Activated CD8-positive, alpha-beta memory T cell treated with anti-CD3 and anti-CD28 coated beads for 24 hours (primary cell): ENCODE data around the gene BTBD2.
"Not testable (repeated sequence)": the region's sequence is repeated elsewhere in the genome, so short reads cannot be mapped to it uniquely, and the experiment has no call there.

ENCODE experiments used
- DNase-seq: peaks from one replicate; pipeline ENCODE4 v3.0.0-alpha.2; 2020

Gene BTBD2

DNA sequence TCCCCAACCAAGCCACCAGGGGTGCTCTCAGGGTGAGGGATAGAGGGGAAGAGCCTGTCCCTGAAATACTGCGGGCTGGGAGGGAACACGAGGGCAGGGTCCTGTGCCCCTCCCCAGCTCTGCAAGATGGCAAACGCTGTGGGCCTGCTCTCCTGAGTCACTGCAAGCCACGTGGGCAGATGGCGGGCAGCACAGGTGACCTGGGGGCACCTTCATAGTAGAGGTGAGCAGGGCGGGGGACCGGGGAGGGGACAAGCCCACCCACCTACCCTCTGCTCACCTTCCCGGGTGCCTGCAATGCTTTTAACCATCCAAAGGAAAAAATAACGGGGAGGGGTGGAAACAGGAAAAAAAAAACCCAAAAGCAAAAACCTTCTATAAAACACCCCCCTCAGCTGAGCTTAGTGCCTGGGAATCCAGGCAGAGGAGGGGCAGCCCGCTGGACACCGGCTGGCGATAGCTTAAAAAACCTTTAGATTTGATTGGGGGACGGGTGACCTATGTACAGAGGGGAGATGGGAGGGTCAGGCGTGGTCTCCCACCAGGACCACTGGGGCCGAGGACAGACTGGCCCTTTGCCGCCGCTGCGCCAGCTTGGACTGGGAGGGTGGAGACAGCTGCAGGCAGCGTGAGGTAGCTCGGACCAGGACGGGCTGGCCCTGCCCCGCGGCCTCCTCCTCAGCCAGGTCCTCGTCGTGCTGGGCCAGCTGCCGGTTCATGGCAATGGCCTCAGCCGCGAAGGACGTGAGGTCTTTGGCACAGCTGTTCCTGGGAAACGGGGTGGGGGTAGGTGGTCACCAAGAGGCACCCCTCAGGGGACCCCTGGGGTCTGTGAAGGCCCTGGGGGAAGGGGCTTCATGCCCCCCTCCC is 23.8 kb upstream of the BTBD2 start:
- no peak for DNase-seq

- DNase-seq: no peak
Observed at GRCh38 chr19:2038284-2039088, 23.0 kb upstream of the BTBD2 start.

- DNase-seq: no peak
Observed at GRCh38 chr19:2037651-2038255, 22.2 kb upstream of the BTBD2 start.

GRCh38 chr19:2036424-2036823 is 20.9 kb upstream of the BTBD2 start:
- DNase-seq: no peak

GRCh38 chr19:2035590-2035991 is 20.1 kb upstream of the BTBD2 start:
- DNase-seq: no peak

DNA sequence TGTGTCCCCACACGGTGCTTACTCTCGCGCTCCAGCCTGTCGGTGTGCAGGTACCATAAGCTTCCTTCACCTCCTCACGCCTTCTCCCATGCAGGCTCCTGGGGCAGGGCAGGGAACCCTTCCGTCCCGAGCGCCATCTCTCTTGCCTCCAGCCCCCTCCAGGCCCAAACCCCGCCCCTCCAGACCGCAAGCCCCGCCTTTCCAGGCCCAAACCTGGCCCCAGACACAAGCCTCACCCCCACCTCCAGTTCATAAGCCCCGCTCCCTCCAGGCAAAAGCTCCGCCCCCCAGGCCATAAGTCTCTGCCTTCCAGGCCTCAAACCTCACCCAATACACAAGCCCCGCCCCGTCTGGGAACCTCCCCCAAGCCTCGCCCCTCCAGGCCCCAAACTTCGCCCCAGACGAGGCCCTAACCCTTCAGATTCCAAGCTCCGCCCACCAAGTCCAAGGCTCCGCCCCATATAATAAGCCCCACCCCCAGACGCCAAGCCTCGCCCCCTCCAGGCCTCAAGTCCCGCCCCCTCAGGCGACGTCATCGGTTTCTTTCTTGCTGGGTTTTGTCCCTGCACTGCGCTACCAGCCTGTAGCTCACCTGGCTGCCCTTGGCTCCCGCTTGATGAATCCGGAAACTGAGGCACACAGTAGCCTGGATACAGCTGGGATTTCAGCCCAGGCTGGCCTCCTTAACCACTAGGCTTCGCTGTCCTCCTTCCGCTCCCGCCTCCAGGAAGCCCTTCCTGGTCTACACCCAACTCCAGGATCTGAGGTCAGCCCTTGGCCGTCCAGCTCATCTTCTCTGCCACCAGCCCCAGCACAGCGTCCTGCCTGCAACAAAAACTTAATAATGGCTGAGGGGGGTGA is 19.4 kb upstream of the BTBD2 start:
- DNase-seq: peak; percentile 83

GRCh38 chr19:2034253-2034652 is 18.7 kb upstream of the BTBD2 start:
- not testable (repeated sequence) for DNase-seq

DNA sequence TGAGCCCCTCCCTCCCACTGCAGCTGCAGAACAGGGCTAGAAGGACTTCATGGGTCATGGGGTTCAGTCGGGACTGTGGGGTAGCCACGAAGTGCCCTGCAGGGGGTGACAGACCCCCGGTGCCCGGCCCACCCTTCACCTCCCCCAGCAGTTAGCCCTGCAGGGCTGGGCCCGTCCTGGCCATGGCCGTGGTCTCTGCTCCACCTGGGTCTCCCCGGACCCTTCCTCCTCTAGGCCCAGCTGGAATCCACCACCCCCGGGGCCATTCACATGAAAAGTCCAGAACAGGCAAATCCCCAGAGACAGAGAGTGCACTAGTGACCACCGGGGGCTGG is 18.3 kb upstream of the BTBD2 start:
- DNase-seq: no peak

DNA sequence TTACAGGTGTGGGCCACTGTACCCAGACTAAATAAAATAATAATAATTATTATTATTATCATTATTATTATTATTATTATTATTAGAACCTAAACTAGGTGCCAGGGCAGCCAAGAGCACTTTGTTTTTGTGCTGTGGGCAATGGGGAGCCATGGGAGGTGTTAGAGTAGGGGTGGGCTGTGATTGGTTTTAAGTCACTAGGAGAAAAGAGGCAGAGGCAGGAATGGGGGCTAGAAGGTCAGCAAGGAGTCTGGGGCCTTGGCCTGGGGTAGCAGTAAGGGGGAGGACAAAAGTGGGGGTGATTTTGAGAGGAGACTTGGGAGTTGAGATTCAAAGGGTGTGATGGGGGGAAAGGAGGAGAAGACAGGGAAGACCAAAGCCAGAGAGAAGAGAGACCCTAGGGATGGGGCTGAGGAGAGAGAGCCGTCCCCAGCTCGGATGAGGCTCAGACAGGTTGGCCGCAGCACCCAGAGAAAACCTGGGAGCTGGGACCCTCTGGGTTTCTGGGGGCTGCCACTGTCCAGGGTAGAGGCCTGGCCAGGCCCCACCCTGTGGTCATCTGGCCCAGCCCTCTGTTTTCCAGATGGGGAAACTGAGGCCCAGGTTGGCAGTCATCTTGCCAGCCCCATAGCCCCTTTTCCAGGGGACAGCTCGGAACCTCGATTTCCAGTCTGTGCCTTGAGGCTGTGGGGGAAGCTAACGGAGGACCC is 17.8 kb upstream of the BTBD2 start:
- no peak for DNase-seq

- DNase-seq: peak; percentile 68
Observed at GRCh38 chr19:2032296-2032941, 16.9 kb upstream of the BTBD2 start.

DNA sequence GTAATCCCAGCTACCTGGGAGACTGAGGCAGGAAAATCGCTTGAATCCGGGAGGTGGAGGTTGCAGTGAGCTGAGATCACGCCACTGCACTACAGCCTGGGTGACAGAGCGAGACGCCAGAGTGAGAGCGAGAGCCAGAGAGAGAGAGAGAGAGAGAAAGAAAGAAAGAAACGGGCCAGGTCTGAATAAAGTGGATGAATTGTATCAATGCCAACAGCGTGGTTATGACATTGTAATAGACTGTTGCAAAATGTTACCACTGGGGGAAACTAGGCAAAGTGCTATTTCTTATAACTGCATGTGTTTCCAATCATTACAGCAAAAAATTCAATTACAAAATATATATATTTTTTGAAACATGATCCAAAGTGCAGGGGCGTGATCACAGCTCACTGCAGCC is 11.8 kb upstream of the BTBD2 start:
- DNase-seq: no peak

GRCh38 chr19:2026770-2027169 is 11.3 kb upstream of the BTBD2 start:
- DNase-seq: no peak

- DNase-seq: no peak
Observed at GRCh38 chr19:2022289-2022688, 6.8 kb upstream of the BTBD2 start.

GRCh38 chr19:2021453-2022140 is 6.1 kb upstream of the BTBD2 start:
- DNase-seq: no peak

- no peak for DNase-seq
Observed at GRCh38 chr19:2018752-2019151, 3.2 kb upstream of the BTBD2 start.

GRCh38 chr19:2016041-2016807 is 710 bp upstream of the BTBD2 start:
- peak; percentile 69 for DNase-seq

DNA sequence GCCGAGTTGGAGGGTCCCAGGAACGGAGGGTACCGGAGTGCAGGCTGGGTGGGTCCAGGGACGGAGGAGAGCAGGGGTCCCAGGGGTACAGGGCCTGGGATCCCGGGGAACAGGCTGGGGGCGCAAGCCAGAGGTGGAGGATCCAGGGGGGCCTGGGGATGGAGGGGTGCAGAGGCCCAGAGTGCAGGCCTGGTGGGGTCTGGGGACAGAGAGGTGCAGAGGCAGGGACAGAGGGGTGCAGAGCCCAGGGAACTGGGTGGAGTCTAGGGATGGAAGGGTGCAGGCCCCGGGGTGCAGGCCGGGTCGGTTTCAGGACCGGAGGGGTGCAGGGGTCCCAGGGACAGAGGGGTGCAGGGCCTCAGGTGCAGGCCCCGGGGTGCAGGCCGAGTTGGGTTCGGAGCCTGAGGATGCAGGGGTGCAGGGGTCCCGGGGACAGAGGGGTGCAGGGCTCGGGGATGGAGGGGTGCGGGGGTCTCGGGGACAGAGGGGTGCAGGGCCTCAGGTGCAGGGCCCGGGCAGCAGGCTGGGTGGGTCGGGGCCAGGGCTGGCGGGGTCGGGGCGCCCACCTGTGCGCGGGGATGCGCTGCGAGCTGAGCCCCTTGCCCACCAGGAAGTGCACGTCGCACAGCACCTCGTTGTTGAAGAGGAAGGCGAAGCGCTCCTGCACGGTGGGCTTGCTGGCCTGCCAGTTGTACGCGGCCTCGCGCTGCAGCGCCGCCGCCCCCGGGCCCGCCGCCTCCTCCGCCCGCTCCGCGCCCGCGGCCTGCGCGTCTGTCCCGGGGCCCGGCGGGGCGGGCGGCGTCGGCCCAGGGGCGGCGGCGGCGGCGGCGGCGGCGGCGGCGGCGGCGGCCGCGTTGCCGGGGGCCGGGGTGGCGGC is 545 bp downstream of the BTBD2 start:
- peak; percentile 75 for DNase-seq

GRCh38 chr19:2014131-2014571 is 1.4 kb downstream of the BTBD2 start:
- no peak for DNase-seq

GRCh38 chr19:2013683-2013961 is 1.9 kb downstream of the BTBD2 start:
- DNase-seq: no peak
